Measurements from ENCODE around the gene SRP54. TPM values are rescaled to one million over a fixed set of nuclear protein-coding genes. Genes with fewer than 3 reads are reported as not detected.
A peak's percentile ranks its signal among the peaks of the same experiment; 100 is the strongest.
"Not testable (repeated sequence)": the region's sequence is repeated elsewhere in the genome, so short reads cannot be mapped to it uniquely, and the experiment has no call there.

SRP54 gene
- total and polyA plus RNA-seq, 8 donors, result 20.9 to 42.2 (median 33.9) TPM

DNA sequence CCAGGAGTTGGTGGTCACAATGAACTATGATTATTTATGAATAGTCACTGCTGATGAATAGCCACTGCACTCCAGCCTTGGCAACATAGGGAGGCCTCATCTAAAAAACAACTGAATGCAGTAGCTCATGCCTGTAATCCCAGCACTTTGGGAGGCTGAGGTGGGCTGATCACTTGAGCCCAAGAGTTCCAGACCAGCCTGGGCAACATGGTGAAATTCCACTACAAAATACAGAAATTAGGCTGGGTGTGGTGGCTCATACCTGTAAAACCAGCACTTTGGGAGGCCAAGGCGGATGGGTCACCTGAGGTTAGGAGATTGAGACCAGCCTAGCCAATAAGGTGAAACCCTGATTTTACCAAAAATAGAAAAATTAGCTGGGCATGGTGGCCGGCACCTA is 49.8 kb downstream of the SRP54 start:
- Histone ChIP-seq H3K4me3 (no peak overlapping the region), H3K27ac (no peak overlapping the region), H3K36me3 (peaks cover 3 to 40% (median 11%) of the 10 kb centered on the region in 3 donors), H3K9me3 (no peaks in the 10 kb centered on the region), H3K27me3 (no peaks in the 10 kb centered on the region), H3K4me1 (no peaks in the 10 kb centered on the region)
- TF ChIP-seq, protein P1, sequence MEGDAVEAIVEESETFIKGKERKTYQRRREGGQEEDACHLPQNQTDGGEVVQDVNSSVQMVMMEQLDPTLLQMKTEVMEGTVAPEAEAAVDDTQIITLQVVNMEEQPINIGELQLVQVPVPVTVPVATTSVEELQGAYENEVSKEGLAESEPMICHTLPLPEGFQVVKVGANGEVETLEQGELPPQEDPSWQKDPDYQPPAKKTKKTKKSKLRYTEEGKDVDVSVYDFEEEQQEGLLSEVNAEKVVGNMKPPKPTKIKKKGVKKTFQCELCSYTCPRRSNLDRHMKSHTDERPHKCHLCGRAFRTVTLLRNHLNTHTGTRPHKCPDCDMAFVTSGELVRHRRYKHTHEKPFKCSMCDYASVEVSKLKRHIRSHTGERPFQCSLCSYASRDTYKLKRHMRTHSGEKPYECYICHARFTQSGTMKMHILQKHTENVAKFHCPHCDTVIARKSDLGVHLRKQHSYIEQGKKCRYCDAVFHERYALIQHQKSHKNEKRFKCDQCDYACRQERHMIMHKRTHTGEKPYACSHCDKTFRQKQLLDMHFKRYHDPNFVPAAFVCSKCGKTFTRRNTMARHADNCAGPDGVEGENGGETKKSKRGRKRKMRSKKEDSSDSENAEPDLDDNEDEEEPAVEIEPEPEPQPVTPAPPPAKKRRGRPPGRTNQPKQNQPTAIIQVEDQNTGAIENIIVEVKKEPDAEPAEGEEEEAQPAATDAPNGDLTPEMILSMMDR (IDR thresholded peaks at IDR 0.05), result no peak
- intact Hi-C loops (cut with DNase I), result no loop called here
- no peak for DNase-seq
- 98 to 100% methylated on average over 2 of the region's 2 CpGs for WGBS, 2 donors
- no peak for FAIRE-seq
- no peak for ATAC-seq

DNA sequence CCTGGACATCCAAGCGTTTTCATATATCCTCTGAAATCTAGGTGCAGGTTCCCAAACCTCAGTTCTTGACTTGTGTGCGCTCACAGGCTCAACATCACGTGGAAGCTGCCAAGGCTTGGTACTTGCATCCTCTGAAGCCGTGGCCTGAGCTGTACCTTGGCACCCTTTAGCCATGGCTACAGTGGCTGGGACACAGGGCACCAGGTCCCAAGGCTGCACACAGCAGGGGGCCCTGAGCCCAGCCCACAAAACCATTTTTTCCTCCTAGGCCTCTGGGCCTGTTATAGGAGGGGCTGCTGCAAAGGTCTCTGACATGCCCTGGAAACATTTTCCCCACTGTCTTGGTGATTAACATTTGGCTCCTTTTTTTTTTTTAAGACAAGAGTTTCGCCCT is 51.6 kb downstream of the SRP54 start:
- no peak for FAIRE-seq

DNA sequence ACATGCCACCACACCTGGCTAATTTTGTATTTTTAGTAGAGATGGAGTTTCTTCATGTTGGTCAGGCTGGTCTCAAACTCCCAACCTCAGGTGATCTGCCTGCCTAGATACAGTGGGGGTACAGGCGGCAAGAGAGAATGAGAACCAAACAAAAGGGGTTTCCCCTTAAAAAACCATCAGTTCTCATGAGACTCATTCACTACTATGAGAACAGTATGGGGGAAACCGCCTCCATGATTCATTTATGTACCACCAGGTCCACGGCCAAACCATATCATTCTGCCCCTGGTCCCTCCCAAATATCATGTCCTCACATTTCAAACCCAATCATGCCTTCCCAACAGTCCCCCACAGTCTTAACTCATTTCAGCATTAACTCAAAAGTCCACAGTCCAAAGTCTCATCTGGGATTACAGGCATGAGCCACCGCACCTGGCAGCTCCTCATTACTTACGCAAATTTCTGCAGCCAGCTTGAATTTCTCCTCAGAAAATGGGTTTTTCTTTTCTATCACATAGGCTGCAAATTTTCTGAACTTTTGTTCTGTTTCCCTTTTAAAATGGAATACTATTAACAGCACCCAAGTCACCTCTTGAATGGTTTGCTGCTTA is 52.3 kb downstream of the SRP54 start:
- WGBS, 2 donors, result 78 to 85% methylated on average over 5 of the region's 5 CpGs
- H3K36me3 ChIP-seq, result peaks cover 0 to 24% (median 6%) of the 10 kb centered on the region in 3 donors
- ATAC-seq; FAIRE-seq; DNase-seq; H3K27me3 ChIP-seq; H3K9me3 ChIP-seq; H3K27ac ChIP-seq; intact Hi-C loops (cut with DNase I); H3K4me1 ChIP-seq; H3K4me3 ChIP-seq: not testable (repeated sequence)

More for the DNA sequence above, 51.6 kb downstream of the SRP54 start:
- DNase-seq (no peak), ATAC-seq (peak in 1 of 4 donors; percentile 18)
- no peaks in the 10 kb centered on the region for H3K27me3 ChIP-seq
- 87 to 97% methylated on average over 5 of the region's 5 CpGs for WGBS, 2 donors
- H3K36me3 ChIP-seq, result peaks cover 0 to 29% (median 6%) of the 10 kb centered on the region in 3 donors
- H3K4me3 ChIP-seq, result no peak overlapping the region
- no peaks in the 10 kb centered on the region for H3K9me3 ChIP-seq
- H3K27ac ChIP-seq, result no peak overlapping the region
- H3K4me1 ChIP-seq, result no peaks in the 10 kb centered on the region
- TF ChIP-seq, protein P1 (IDR thresholded peaks at IDR 0.05), result no peak
- intact Hi-C loops (cut with DNase I), result no loop called here

DNA sequence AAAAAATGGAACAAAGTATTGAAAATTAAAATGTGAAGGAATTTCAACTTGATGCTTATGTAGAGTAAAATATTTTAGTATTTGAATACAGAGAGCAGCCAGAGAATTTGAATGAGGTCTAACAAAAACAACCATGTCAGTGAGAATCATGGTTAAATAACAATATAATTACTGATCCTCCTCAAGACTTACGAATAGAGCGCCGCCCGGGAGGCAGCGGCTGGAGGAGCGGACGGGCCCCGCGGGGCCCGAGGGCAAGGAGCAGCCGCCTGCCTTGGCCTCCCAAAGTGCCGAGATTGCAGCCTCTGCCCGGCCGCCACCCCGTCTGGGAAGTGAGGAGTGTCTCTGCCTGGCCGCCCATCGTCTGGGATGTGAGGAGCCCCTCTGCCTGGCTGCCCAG is 55.5 kb downstream of the SRP54 start:
- H3K27me3 ChIP-seq; H3K4me1 ChIP-seq; FAIRE-seq; intact Hi-C loops (cut with DNase I); DNase-seq; ATAC-seq; H3K27ac ChIP-seq; H3K36me3 ChIP-seq; H3K4me3 ChIP-seq; H3K9me3 ChIP-seq: not testable (repeated sequence)
- 89 to 93% methylated on average over 1 to 11 of the region's 17 CpGs for WGBS, 2 donors

DNA sequence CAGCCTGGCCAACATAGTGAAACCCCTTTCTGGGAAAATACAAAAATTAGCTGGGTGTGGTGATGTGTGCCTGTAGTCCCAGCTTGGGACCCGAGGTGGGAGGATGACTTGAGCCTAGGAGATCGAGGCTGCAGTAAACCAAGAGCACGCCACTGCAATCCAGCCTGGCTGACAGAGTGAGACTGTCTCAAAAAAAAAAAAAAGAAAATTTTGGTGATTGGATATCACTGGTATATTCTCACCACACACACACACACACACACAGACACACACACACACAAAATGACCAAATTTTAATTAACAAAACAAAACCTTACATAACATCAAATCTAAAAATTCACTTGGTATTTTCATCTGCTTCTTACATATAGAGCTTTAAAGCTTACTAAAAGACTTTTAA is 59.8 kb downstream of the SRP54 start:
- Histone ChIP-seq H3K9me3 (no peaks in the 10 kb centered on the region), H3K4me1 (peaks cover 0 to 10% (median 0%) of the 10 kb centered on the region in 3 donors), H3K27me3 (no peaks in the 10 kb centered on the region), H3K36me3 (no peaks in the 10 kb centered on the region), H3K27ac (no peak overlapping the region), H3K4me3 (no peak overlapping the region)
- 89 to 96% methylated on average over 3 of the region's 3 CpGs for WGBS, 2 donors
- FAIRE-seq (no peak), ATAC-seq (no peak), DNase-seq (no peak)
- intact Hi-C loops (cut with DNase I), result no loop called here
- TF ChIP-seq, protein P1 (IDR thresholded peaks at IDR 0.05), result no peak

DNA sequence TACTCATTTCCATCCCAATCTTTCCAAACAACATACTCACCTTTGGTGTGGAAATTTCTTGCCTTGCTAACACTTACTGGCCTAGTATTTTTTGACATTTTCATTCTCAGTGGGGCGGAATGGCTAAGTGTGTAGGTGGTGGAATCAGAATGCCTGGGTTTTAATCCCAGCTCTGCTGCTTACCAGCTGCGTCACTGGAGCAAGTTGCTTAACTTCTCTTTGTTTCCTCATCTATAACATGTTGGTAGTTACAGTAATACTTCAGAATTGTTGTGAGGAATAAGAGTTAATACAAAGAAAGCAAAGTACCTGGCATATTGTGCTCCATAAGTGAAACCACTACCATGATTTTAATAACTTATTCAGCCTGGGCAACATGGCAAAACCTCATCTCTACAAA is 60.3 kb downstream of the SRP54 start:
- DNase-seq (no peak), FAIRE-seq (no peak), ATAC-seq (no peak)
- intact Hi-C loops (cut with DNase I), result no loop called here
- Histone ChIP-seq H3K4me3 (no peak overlapping the region), H3K36me3 (no peaks in the 10 kb centered on the region), H3K9me3 (no peaks in the 10 kb centered on the region), H3K4me1 (peaks cover 0 to 12% (median 1%) of the 10 kb centered on the region in 3 donors), H3K27ac (no peak overlapping the region), H3K27me3 (no peaks in the 10 kb centered on the region)
- WGBS, 2 donors, result 96 to 100% methylated on average over 2 of the region's 2 CpGs
- TF ChIP-seq, protein P1 (IDR thresholded peaks at IDR 0.05), result no peak

All from pancreas (tissue), 10 donors.